A549 (cell line): Measurements from ENCODE around the gene LAMP5.

Source experiments
- CTCF ChIP-seq: fragments of >200 bp; sonication (Bioruptor Twin); formaldehyde crosslinking; IDR thresholded peaks from 3 replicates; pipeline ENCODE4 v1.5.1; 2016
- ELK1 ChIP-seq: fragments of 150-350 bp; IDR thresholded peaks from 2 replicates; pipeline ENCODE4 v1.6.1; 2014; ENCODE audit warnings: low read depth, mild to moderate bottlenecking, low read length
- GATA3 ChIP-seq: IDR thresholded peaks from 2 replicates; pipeline ENCODE4 v1.6.1; 2012; ENCODE audit warnings: borderline replicate concordance
- POLR2A ChIP-seq: IDR thresholded peaks from 2 replicates; pipeline ENCODE4 v1.6.1; 2012; ENCODE audit warnings: mild to moderate bottlenecking, low read length
- TF ChIP-seq, protein P1 (sequence below): fragments of >200 bp; sonication (Bioruptor Twin); formaldehyde crosslinking; IDR thresholded peaks from 3 replicates; pipeline ENCODE4 v1.6.1; 2016

GRCh38 chr20:9575836-9576235, 61.4 kb downstream of the LAMP5 start:
- TF ChIP-seq CTCF: no peak
- no peak for TF ChIP-seq POLR2A
- TF ChIP-seq ELK1: no peak
- TF ChIP-seq, protein P1, sequence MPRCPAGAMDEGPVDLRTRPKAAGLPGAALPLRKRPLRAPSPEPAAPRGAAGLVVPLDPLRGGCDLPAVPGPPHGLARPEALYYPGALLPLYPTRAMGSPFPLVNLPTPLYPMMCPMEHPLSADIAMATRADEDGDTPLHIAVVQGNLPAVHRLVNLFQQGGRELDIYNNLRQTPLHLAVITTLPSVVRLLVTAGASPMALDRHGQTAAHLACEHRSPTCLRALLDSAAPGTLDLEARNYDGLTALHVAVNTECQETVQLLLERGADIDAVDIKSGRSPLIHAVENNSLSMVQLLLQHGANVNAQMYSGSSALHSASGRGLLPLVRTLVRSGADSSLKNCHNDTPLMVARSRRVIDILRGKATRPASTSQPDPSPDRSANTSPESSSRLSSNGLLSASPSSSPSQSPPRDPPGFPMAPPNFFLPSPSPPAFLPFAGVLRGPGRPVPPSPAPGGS: no peak
- TF ChIP-seq GATA3: no peak
